ENCODE results near the gene CEACAM16.
"Not testable (repeated sequence)": the region's sequence is repeated elsewhere in the genome, so short reads cannot be mapped to it uniquely, and the experiment has no call there.

Gene CEACAM16

GRCh38 chr19:44677019-44677811, 21.7 kb upstream of the CEACAM16 start:
- DNase-seq: no peak

- DNase-seq: no peak
Measured at GRCh38 chr19:44680536-44680935, 18.4 kb upstream of the CEACAM16 start.

- no peak for DNase-seq
Measured at GRCh38 chr19:44681992-44682790, 16.8 kb upstream of the CEACAM16 start.

- DNase-seq: no peak
Measured at GRCh38 chr19:44682807-44683206, 16.1 kb upstream of the CEACAM16 start.

- DNase-seq: no peak
Measured at GRCh38 chr19:44683434-44684210, 15.3 kb upstream of the CEACAM16 start.

- not testable (repeated sequence) for DNase-seq
Measured at GRCh38 chr19:44684396-44684795, 14.6 kb upstream of the CEACAM16 start.

GRCh38 chr19:44684892-44685863, 13.8 kb upstream of the CEACAM16 start:
- no peak for DNase-seq

GRCh38 chr19:44685877-44686276, 13.1 kb upstream of the CEACAM16 start:
- no peak for DNase-seq

GRCh38 chr19:44686896-44687295, 12.1 kb upstream of the CEACAM16 start:
- DNase-seq: no peak

GRCh38 chr19:44687888-44688287, 11.1 kb upstream of the CEACAM16 start:
- DNase-seq: no peak

- DNase-seq: peak; percentile 57
Measured at GRCh38 chr19:44689290-44690130, 9.4 kb upstream of the CEACAM16 start.

- no peak for DNase-seq
Measured at GRCh38 chr19:44690131-44690440, 8.9 kb upstream of the CEACAM16 start.

GRCh38 chr19:44692379-44692721, 6.6 kb upstream of the CEACAM16 start:
- DNase-seq: no peak

GRCh38 chr19:44694184-44694579, 4.8 kb upstream of the CEACAM16 start:
- DNase-seq: no peak

- no peak for DNase-seq
Measured at GRCh38 chr19:44696939-44697669, 1.8 kb upstream of the CEACAM16 start.

- DNase-seq: no peak
Measured at GRCh38 chr19:44697670-44698034, 1.3 kb upstream of the CEACAM16 start.

GRCh38 chr19:44700547-44700946, 1.6 kb downstream of the CEACAM16 start:
- no peak for DNase-seq

- no peak for DNase-seq
Measured at GRCh38 chr19:44701228-44701627, 2.3 kb downstream of the CEACAM16 start.

GRCh38 chr19:44702551-44703176, 3.7 kb downstream of the CEACAM16 start:
- DNase-seq: no peak

GRCh38 chr19:44703336-44704078, 4.6 kb downstream of the CEACAM16 start:
- no peak for DNase-seq

Measured in activated effector memory CD4-positive, alpha-beta T cell treated with Interleukin-2 at 50 U/mL for 16 hours (primary cell).